ENCODE measurements around the gene INPP5A.

DNA sequence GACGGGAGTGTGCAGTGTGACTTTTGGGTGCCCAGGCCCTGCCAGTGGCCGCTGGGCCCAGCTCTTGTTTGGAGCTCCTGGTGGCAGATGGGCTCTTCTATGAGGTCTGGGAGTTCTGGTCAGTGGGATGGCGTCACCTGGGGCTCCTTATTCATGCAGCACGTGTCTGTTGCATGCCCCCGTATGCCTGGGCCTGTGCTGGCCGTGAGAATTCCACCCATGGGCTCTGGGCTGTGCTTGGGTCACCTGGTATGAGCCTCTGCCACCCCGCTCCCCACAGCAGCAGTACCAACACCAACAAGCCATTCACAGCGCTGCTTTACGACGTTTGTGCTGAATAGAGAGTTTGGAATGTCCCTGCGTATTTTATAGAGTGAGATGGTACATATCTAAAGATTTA is 27.1 kb downstream of the INPP5A start:
- TF ChIP-seq POLR2A (IDR thresholded peaks at IDR 0.05; ENCODE audit: low read depth, low read length) (no peak), TAF1 (IDR thresholded peaks at IDR 0.05; ENCODE audit: low read depth, low read length) (no peak)
